GM19025 (cell line): Measurements from ENCODE around the gene PPP1R14B.

Experiments
- ATAC-seq: cut with Tn5 transposase; IDR thresholded peaks from one replicate; pipeline ENCODE4 v1.9.1; 2021; ENCODE audit warnings: mild to moderate bottlenecking, low read depth, moderate library complexity; ENCODE audit not compliant: unreplicated experiment

The PPP1R14B gene

DNA sequence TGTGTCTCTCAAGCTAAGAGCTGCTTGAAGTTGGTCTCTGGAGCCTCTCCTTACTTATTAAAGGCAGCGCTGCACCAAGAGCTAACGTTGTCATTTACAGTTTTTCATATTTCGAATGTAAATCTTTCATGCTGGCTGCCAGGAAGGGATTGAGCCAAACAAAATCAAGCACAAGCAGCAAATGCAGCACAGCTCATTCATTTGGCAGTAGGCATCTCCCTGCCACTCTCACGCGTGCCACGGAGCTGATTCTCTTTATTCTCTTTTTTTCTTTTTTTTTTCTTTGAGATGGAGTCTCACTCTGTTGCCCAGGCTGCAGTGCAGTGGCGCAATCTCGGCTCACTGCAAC lies 13.8 kb downstream of the PPP1R14B start:
- ATAC-seq = no peak

DNA sequence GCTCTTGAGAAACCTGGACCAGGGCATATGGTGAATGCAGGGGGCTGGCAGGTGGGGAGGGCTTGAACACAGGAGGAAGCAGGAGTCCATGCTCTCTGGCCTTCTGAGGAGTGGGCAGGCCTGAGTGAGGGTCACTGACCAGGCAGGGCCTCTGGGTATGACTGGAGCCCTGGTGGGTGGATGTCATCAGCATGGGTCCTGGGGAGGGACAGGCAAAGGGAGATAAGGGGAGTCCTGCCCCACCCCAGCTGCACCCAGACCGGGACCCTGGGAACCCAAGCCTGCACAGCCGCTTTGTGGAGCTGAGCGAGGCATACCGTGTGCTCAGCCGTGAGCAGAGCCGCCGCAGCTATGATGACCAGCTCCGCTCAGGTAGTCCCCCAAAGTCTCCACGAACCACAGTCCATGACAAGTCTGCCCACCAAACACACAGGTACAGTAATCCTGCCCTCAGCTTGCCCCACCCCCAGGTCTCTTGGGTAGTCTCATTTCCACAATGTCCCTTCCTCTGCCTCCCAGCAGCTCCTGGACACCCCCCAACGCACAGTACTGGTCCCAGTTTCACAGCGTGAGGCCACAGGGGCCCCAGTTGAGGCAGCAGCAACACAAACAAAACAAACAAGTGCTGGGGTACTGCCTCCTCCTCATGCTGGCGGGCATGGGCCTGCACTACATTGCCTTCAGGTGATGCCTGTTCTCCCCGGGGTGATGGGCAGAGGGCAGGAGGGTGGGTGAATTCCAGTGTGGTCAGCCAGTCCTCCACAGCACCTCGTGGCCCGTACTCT lies 14.4 kb downstream of the PPP1R14B start:
- ATAC-seq = no peak

DNA sequence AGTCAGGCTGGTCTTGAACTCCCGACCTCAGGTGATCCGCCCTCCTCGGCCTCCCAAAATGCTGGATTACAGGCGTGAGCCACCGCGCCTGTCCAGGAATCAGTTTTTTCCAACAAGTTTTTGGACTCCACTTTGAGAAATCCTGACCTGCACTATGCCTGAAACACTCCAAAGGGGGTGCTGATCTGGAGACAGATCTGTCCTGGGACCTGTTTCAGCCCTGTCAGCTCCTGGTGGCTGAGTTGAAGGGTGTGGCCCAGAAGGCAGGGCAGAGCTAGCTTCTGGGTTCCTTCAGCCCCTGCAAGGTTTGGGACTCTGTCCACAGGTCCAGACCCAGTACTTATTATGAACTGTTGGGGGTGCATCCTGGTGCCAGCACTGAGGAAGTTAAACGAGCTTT lies 15.2 kb downstream of the PPP1R14B start:
- ATAC-seq = no peak

DNA sequence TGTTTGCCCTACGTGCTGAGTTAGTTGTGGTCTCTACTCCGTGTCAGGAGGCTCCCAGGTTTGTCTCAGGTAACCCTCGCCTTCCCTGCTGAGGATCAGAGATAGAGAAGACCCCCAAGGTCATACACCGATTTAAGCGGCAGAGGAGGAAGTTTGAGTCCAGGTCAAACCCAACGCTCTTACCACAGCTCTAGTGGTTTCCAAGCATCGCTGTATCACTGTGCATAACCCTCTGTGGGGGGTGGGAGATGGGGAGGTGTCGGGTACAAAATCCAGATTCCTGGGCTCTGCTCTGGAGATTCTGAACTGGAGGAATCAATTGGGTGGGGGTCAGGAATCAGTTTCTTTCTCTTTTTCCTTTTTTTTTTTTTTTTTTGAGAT lies 15.8 kb downstream of the PPP1R14B start:
- no peak for ATAC-seq

GRCh38 chr11:64230171-64230984 lies 16.4 kb downstream of the PPP1R14B start, which contains the start of gene DNAJC4:
Gene DNAJC4 (plus strand): TSS chr11:64230548. CDS start chr11:64230855, 307 bp downstream.
- ATAC-seq = peak; percentile 41

GRCh38 chr11:64229744-64230170 lies 17.0 kb downstream of the PPP1R14B start:
- ATAC-seq = no peak

- no peak for ATAC-seq
These were observed 17.5 kb downstream of the PPP1R14B start for GRCh38 chr11:64229090-64229743.

- ATAC-seq = no peak
These were observed 19.3 kb downstream of the PPP1R14B start for GRCh38 chr11:64227405-64227956.

DNA sequence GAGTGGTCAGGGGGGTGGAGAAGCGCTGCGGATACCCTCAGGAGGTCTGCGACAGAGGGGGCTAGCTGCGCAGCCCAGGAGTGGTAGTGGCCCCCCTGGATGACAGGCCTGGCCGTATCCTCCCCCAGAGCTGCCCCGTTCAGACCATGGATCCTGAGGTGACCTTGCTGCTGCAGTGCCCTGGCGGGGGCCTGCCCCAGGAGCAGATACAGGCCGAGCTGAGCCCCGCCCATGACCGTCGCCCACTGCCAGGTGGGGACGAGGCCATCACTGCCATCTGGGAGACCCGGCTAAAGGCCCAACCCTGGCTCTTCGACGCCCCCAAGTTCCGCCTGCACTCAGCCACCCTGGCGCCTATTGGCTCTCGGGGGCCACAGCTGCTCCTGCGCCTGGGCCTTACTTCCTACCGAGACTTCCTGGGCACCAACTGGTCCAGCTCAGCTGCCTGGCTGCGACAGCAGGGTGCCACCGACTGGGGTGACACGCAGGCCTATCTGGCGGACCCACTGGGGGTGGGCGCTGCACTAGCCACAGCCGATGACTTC lies 20.2 kb downstream of the PPP1R14B start:
- peak; percentile 19 for ATAC-seq

GRCh38 chr11:64225608-64226506 lies 20.9 kb downstream of the PPP1R14B start, which contains the start of the genes NUDT22 and TRPT1:
Gene NUDT22 (plus strand): TSS chr11:64226274. CDS start chr11:64226653, 379 bp downstream.
Gene TRPT1 (minus strand): TSS chr11:64226186. CDS start chr11:64225860, 326 bp downstream.
- ATAC-seq = peak; percentile 42

DNA sequence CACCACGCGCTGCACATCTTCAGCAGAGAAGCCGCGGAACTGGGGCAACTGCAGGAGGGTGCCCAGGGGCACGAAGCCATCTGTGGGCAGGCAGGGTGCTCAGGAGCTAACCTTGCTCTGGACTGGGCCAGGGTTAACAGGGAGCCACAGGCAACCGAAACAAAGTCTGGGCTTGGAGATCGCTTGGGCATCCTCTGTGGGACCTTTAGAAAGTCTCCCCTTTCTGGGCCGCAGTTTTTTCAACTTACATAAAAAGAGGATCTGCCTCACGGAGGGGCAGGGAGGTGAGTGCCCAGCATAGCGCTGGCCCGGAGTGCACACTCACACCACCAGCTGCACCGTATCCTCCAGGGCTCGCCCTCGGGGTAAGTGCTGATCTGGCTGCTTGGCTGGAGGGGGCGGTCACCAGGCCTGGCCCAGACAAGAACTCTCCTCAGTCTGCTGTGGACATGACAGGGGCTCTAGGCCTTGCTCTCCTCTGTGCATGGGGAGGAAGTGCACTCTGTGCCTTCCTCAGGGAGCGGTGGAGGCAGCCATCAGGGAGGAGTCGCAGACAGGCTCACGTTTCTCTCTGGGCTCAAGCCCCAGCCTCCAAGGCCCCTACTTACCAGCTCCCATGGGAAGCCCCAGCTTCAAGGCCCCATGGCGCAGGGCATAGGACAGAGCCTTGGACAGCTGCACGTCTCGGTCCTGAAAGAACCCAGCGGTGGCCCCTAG lies 21.7 kb downstream of the PPP1R14B start:
- ATAC-seq = no peak

DNA sequence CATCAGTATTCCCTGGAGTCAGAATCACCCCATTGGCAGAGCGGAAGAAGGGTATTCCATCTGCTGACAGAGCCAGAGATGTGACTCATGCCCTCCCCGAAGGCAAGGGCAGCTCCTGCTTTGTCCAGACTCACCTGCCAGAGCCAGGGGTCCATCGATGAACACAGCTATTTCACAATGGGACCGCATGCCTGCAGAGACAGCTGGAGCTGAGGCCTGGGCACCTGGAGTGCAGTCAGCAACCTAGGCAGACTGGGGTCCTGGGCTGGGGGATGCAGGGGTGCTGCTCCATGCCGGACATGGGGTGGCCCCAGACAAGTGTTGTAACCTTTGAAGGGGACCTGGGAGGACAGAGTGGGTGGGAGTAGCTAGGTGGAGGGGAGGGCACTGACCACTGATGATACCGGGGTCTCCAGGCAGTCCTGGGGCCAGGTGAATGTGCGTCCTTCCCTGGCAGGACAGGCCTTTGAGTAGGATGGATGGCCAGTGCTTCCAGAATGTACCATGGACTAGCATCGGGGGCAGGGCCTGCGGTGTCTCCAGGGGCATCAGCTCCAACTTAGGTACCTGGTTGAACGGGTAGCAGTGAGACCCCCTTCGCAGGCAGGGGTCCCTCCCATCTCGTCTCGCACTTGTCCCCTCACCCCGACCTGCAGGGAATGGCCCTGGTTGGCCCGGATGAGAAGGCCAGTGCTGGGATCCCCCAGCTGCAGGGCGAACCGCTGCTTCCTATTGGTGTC lies 22.4 kb downstream of the PPP1R14B start:
- no peak for ATAC-seq

DNA sequence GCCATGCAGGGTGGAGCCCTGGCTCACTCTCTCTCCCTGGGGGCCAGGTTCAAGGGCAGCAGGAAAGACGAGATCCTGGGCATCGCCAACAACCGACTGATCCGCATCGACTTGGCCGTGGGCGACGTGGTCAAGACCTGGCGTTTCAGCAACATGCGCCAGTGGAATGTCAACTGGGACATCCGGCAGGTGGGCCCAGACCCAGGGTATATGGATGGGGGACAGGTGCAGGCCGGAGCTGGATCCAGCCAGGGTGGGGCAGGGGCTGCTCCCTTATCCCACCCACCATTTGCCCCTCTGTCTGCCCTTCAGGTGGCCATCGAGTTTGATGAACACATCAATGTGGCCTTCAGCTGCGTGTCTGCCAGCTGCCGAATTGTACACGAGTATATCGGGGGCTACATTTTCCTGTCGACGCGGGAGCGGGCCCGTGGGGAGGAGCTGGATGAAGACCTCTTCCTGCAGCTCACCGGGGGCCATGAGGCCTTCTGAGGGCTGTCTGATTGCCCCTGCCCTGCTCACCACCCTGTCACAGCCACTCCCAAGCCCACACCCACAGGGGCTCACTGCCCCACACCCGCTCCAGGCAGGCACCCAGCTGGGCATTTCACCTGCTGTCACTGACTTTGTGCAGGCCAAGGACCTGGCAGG lies 23.6 kb downstream of the PPP1R14B start:
- no peak for ATAC-seq

DNA sequence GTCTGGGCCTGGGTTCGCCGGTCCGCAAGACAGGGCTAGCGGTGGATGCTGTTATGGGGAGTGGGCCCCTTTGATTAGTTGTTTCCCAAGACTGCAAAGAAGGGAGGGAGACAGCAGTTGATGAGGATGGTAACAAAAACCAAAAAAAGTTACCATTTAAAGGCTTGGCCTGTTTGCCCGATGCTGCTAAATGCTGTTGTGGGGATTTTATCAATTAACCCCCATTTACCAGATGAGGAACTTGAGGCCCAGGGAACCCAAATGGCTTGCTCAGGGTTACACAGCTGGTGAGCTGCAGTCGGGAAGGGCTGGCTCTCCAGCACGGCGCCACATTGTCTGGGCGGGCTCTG lies 24.1 kb downstream of the PPP1R14B start:
- no peak for ATAC-seq

DNA sequence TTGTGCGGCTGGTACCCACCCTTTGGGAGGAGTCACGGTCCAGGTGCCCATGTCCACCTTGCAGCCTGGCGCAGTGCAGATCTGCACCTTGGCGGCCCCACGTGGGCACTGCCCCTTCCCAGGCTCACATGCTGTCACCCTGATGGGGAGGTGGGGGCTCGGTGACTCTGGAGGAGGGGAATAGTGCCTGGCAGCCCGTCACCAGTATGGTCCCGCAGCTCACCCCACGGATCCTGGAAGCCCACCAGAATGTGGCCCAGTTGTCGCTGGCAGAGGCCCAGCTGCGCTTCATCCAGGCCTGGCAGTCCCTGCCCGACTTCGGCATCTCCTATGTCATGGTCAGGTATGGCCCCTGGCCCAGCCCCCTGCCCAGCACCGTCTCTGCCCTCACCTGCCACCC lies 25.9 kb downstream of the PPP1R14B start:
- no peak for ATAC-seq

DNA sequence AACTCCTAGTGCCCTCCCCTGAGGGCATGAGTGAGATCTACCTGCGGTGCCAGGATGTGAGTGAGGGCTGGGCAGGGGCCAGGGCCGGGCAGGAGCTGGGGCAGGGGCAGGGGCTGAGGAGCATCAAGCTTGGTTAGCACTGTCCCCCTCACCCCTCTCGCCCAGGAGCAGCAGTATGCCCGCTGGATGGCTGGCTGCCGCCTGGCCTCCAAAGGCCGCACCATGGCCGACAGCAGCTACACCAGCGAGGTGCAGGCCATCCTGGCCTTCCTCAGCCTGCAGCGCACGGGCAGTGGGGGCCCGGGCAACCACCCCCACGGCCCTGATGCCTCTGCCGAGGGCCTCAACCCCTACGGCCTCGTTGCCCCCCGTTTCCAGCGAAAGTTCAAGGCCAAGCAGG lies 26.5 kb downstream of the PPP1R14B start:
- no peak for ATAC-seq

DNA sequence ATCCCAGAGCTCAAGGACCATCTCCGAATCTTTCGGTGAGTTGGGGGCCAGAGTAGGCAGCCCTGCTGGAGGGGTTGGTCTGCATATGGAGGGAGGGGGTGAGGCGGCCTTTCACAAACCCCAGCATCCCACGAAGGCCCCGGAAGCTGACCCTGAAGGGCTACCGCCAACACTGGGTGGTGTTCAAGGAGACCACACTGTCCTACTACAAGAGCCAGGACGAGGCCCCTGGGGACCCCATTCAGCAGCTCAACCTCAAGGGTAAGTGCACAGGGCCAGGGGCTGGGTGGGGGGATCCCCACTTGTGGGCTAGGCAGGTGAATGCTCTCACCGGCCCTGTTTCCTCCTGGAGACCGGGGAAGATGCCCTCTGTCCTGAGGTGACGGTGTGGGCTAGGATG lies 27.0 kb downstream of the PPP1R14B start:
- no peak for ATAC-seq

DNA sequence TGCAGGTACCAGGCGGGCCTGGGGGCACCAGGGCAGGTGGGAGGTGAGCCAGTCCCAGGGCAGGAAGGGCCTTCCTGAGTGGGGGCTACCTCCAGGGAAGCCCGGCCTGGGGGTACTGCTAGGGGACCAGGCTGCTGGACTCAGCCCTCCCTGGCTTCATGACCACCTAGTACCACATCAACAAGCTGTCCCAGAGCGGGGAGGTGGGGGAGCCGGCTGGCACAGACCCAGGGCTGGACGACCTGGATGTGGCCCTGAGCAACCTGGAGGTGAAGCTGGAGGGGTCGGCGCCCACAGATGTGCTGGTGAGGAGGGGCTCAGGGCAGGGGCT lies 27.4 kb downstream of the PPP1R14B start:
- ATAC-seq = no peak
